G401.6 (cell line): Measurements from ENCODE around the gene TPST1.
"Not testable (repeated sequence)": the region's sequence is repeated elsewhere in the genome, so short reads cannot be mapped to it uniquely, and the experiment has no call there.

Source experiments
- FAIRE-seq: peaks from 2 replicates; lab custom pipeline; 2012; peaks lifted over from hg19 to GRCh38; lab: Jason Lieb, UNC

TPST1 gene

GRCh38 chr7:66296557-66296956, 91.4 kb downstream of the TPST1 start:
- FAIRE-seq, result no peak

DNA sequence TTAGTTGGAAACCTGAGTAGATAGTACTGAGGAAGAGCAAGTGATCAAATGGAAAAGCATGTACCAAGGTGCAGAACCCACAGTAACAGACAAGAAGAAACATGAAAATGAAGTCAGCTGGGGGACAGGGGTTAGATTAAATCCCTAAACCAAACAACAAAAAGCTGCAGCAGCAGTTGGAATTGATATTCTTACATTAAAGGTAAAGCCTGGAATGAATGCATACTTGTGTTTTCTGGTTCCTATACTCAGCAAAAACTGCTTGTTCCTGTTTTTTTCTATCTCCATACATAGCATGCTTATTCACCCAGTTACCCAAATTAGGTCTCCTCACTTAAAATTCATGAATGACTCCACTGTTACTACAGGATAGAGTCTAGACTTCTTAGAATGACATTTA, 92.4 kb downstream of the TPST1 start:
- FAIRE-seq, result no peak

DNA sequence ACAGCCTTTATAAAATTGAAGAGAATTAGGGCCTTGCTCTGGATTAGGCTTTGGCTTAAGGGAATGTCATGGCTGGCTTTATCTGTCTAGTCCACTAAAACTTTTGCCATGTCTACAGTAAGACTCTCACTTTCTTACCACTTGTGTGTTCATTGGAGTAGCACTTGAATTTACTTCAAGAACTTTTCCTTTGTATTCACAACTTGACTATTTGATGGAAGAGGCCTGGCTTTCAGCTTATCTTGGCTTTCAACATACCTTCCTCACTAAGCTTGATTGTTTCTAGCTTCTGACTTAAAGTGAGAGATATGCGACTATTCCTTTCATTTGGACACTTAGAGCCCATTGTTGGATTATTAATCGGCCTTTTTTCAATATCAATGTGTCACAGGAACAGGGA, 96.1 kb downstream of the TPST1 start:
- no peak for FAIRE-seq

DNA sequence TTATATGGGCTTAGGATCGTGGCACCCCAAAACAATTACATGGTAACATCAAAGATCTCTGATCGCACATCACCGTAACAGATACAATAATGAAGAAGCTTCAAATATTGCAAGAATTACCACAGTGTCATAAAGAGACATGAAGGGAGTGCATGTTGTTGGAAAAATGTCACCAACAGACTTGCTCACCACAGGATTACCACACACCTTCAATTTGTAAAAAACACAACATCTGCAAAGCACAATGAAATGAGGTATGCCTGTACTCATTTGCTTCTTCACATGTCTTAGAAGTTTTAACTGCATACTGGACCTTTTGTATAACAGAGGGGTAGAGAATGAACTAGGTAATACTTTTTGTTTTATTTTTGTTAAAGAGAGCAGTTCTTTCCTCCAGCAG, 96.6 kb downstream of the TPST1 start:
- no peak for FAIRE-seq

GRCh38 chr7:66303454-66304155, 98.5 kb downstream of the TPST1 start:
- FAIRE-seq, result no peak

DNA sequence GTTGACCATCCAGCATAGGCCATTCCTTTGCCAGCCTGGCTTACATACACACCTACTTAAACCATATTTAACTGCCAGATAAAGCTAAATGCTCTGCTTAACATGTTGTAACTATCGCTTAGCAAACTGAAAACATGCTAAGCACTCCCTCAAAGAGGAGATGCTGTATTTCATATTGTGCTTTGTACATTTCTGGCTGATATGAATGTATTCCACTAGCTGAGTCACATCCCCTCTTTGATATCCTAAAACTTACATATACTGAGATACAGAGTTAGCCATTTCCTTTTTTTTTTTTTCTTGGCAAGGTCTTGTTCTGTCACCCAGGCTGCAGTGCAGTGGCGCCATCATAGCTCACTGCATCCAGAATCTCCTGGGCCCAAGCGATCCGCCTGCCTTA, 99.4 kb downstream of the TPST1 start:
- no peak for FAIRE-seq

DNA sequence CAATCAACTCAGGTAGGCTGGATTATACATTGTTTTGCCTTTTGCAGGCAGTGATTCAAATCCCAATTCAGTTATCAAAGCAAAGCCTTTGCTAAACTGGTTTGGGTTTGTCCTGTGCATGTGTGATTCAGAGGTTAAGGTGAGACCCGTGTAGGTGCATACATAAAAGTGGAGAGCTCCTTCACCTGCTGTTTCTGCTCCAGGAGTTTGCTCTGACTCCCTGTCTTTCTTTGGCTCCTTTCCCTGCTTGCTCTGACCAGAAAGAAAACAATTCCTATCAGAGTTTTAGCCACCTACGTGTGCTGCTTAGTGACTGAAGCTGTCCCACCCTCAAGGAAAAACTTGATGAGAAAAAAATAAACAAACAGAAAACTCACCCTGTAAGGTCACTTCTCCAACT, 101.1 kb downstream of the TPST1 start:
- FAIRE-seq, result no peak

GRCh38 chr7:66307591-66308215, 102.6 kb downstream of the TPST1 start:
- no peak for FAIRE-seq

GRCh38 chr7:66308411-66308810, 103.3 kb downstream of the TPST1 start:
- FAIRE-seq, result no peak

DNA sequence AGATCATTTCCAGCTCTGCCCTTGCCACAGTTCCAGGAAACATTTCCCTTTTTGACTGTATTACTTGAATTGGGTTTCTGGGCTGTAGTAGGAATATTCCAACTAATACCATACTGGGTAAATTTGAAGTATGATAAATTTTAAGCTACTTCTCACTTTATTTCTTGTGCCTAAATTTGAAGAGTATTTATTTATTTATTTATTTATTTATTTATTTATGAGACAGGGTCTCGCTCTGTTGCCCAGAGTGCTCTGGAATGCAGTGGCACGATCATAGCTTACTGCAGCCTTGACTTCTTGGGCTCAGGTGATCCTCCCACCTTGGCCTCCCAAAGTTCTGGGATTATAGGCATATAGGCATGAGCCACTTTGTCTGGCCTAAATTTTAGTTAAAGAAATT, 105.5 kb downstream of the TPST1 start:
- FAIRE-seq, result no peak

GRCh38 chr7:66313886-66314568, 108.9 kb downstream of the TPST1 start:
- no peak for FAIRE-seq

- no peak for FAIRE-seq
Measured at GRCh38 chr7:66315192-66315591, 110.1 kb downstream of the TPST1 start.

GRCh38 chr7:66319407-66319979, 114.4 kb downstream of the TPST1 start:
- no peak for FAIRE-seq

GRCh38 chr7:66321283-66321682, 116.1 kb downstream of the TPST1 start:
- no peak for FAIRE-seq

DNA sequence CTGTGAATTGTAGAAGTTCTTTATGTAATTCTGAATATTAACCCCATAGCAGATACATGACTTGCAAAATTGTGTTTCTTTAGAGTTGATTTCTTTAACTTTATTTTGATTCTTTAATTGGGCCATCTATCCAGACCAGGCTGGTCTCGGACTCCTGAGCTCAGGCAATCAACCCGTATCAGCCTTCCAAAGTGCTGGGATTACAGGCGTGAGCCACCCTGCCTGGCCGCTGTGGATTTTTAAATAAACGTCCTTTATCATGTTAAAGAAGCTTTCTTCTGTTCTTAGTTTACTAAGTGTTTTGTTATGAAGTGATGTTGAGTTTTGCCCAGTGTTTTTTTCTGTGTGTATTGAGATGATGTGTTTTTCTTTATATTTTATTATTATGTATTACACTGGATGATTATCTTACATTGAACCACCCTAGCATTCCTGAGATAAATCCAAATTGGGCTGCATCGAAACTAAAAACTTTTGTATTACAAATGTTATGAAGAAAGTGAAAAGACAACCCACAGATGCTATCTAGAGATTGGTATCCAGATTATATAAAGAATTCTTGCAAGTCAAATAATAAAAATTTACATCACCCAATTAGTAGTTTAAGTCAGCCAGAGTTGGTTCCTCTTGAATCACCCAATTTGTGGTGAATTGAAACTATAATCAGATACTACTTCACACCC, 118.1 kb downstream of the TPST1 start:
- FAIRE-seq, result no peak

DNA sequence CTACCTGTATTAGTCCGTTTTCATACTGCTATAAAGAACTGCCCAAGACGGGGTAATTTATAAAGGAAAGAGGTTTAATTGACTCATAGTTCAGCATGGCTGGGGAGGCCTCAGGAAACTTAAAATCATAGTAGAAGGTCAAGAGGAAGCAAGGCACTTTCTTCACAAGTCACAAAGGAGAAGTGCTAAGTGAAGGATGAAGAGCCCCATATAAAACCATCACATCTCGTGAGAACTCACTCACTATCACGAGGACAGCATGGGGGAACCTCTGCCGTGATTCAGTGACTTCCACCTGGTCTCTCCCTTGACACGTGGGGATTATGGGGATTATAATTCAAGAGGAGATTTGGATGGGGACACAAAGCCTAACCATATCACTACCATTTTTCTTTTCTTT, 119.9 kb downstream of the TPST1 start:
- not testable (repeated sequence) for FAIRE-seq

- FAIRE-seq, result no peak
Measured at GRCh38 chr7:66326501-66327215, 121.5 kb downstream of the TPST1 start.

- FAIRE-seq, result no peak
Measured at GRCh38 chr7:66330961-66331360, 125.8 kb downstream of the TPST1 start.

GRCh38 chr7:66331883-66332282, 126.7 kb downstream of the TPST1 start:
- FAIRE-seq, result no peak

DNA sequence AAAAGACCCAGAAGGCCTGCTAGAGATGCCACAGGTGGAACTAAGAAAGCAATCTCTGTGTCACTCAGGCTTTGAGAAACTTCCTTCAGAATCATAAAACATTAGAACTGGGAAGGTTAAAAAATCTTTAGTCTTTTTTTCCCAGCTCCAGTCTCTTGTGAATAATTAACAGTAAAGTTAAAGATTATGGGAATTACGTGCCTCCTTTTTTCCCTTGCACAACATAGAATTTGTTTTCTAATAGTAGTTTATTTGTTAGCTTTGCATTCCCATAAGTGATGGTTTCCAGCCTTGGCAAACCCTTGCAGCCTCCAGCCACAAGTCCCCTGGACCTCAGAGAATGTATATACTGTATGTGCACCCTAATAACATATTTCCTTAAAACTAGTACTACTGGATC, 128.3 kb downstream of the TPST1 start:
- no peak for FAIRE-seq

DNA sequence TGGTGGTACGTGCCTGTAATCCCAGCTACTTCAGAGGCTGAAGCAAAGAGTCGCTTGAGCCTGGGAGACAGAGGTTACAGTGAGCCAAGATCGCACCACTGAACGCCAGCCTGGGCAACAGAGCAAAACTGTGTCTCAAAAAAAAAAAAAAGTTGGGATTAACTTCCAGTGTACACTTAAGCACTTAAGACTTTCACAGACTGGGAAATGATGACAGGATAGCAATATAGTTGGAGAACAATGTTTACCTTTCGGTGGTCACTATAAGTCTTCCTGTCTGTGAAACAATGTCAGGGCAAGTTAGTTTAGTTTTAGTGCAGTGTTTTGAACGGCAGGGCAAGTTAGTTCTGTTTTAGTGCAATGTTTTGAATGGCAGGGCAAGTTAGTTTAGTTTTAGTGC, 130.2 kb downstream of the TPST1 start:
- FAIRE-seq, result no peak

- FAIRE-seq, result no peak
Measured at GRCh38 chr7:66336760-66337159, 131.6 kb downstream of the TPST1 start.
